NCI-H1417 (cell line): ENCODE measurements around the gene PCDHGA1.
"Not testable (repeated sequence)": the region's sequence is repeated elsewhere in the genome, so short reads cannot be mapped to it uniquely, and the experiment has no call there.

Experiments used
- DNase-seq, 3 experiments: peaks; one replicate each; lab custom pipeline; 2025; lab: John Stamatoyannopoulos, UW

Gene PCDHGA1

GRCh38 chr5:141346017-141346416 is 15.7 kb downstream of the PCDHGA1 start:
- not testable (repeated sequence) for DNase-seq

DNA sequence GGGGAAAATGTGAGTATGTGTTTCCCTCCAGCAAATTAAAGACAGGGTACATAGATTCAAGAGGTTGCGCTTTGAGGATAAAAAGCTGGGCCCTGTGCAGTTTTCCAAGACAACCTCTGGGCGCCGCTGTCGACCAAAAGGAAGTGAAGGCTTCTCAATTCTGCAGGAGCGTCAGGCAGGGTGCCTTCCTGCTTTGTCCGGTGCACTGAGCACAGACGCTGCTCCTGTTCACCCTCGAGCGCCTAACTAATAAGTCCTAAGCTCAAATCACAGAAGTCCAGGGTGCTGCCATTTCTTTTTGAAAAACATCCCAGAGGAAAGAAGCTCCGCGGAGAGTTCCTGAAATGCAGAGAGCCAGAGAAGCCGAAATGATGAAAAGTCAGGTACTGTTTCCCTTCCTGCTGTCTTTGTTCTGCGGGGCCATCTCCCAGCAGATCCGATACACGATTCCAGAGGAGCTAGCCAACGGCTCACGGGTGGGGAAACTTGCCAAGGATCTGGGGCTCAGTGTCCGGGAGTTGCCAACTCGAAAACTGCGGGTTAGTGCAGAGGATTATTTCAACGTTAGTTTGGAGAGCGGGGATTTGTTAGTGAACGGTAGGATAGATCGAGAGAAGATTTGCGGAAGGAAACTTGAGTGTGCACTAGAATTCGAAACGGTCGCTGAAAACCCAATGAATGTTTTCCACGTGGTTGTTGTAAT is 19.8 kb downstream of the PCDHGA1 start, which contains the start of gene PCDHGB1:
Gene PCDHGB1 (plus strand): TSS at position 183 of the 703 bp plus-strand sequence. CDS start 162 bp downstream, at position 345.
- peak; percentile 2 to 74 (median 39) for DNase-seq

DNA sequence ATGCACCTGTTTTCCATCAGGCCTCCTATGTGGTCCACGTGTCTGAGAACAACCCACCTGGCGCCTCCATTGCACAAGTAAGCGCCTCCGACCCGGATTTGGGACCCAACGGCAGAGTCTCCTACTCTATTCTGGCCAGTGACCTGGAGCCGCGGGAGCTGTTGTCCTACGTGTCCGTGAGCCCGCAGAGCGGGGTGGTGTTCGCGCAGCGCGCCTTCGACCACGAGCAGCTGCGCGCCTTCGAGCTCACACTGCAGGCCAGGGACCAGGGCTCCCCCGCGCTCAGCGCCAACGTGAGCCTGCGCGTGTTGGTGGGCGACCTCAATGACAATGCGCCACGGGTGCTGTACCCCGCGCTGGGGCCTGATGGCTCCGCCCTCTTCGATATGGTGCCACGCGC is 21.3 kb downstream of the PCDHGA1 start:
- DNase-seq: no peak

DNA sequence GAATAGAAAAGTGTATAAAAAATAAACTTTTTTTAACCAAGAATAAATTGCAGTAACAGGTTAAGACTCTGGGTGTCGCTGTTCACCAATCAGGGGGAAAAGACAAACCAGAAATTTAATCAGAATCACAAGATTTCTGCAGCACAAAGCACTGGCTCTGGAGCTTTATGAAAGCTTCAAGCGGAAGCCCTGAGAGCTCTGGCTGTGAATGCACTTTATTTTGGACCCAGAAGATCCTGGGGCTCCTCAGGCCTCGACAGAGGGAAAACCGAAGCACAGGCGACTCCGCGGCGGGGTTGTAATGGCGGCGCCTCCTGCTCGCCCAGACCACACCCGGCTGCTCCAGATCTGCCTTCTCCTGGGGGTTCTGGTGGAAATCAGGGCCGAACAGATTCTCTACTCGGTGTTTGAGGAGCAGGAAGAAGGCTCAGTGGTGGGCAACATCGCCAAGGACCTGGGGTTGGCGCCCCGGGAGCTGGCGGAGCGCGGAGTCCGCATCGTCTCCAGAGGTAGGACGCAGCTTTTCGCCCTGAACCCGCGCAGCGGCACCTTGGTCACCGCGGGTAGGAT is 24.7 kb downstream of the PCDHGA1 start, which contains the start of gene PCDHGA4:
Gene PCDHGA4 (plus strand): TSS at position 122 of the 570 bp plus-strand sequence. CDS start 87 bp downstream, at position 209.
- DNase-seq: no peak

DNA sequence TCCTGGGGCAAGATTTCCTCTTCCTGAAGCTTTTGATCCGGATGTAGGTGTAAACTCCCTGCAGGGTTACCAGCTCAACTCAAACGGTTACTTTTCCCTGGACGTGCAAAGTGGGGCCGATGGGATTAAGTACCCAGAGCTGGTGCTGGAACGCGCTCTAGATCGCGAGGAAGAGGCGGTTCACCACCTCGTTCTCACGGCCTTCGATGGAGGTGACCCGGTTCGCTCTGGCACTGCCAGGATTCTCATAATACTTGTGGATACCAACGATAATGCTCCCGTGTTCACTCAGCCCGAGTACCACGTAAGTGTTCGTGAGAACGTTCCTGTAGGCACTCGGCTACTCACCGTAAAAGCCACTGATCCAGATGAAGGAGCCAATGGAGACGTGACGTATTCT is 25.3 kb downstream of the PCDHGA1 start:
- no peak for DNase-seq

- no peak for DNase-seq
These were observed 25.8 kb downstream of the PCDHGA1 start for GRCh38 chr5:141356133-141356532.

GRCh38 chr5:141356950-141357349 is 26.6 kb downstream of the PCDHGA1 start:
- DNase-seq: no peak

DNA sequence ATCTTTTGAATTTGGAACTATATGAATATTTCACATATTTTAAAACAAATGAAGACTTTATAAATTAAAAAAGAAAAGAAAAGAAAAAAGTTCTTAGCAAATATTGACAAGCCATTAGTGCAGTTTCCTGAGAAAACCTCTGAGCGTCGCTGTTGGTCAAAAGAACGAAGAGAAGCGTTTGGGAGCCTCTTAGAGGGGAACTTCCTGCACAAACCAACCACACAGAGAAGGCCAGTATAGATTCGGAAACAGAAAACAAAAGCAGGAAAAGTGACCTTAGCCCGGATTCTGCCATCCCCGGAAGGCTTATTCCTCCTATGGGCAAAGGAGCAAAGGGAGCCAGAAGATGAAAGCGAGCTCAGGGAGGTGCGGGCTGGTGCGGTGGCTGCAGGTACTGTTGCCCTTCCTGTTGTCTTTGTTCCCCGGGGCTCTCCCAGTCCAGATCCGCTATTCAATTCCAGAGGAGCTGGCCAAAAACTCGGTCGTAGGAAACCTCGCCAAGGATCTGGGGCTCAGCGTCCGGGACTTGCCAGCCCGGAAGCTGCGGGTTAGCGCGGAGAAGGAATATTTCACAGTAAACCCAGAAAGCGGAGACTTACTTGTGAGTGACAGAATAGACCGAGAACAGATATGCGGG is 29.6 kb downstream of the PCDHGA1 start, which contains the start of gene PCDHGB2:
Gene PCDHGB2 (plus strand): TSS at position 205 of the 637 bp plus-strand sequence. CDS start 142 bp downstream, at position 347.
- peak in 1 of 3 experiments; percentile 1 for DNase-seq

GRCh38 chr5:141360685-141361084 is 30.4 kb downstream of the PCDHGA1 start:
- no peak for DNase-seq

DNA sequence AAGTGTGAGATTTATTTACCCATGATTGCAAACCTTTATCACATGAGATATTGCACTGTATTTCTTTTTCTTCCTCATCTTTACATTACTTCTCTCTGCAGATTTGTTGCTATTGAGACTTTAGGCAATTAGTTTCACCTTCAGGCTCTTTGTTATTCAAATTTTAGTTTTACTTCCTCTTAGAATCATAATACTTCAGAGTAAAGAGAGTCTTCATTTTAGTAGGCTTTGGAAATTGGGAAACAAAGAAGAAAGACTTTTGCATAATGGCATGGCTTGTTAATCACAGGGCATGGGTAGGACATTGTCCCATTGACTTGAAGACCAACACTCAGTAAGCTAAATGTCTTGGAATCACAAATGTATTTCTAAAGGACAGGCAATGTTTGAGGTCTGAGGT is 32.4 kb downstream of the PCDHGA1 start:
- no peak for DNase-seq

DNA sequence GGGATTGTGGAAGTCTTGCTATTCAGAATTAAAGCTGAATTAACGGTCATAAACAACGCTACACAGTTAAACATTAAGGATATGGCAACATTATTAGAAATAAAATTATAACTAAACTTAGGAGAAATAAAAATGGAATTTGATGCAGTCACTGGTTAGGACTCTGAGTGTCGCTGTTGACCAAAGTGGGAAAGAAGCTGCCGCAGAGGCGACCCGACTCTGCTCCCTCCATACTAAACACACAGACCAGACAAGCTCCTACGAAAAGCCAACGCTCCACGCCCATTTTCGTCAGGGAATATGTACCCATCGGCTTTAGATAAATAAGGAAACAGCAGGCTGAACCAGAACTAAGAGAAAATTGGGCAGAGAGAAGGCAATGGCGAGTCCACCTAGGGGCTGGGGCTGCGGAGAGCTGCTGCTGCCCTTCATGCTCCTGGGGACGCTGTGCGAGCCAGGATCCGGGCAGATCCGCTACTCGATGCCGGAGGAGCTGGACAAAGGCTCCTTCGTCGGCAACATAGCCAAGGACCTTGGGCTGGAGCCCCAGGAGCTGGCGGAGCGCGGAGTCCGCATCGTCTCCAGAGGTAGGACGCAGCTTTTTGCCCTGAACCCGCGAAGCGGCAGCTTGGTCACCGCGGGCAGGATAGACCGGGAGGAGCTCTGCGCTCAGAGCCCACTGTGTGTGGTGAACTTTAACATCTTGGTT is 33.8 kb downstream of the PCDHGA1 start, which contains the start of gene PCDHGA5:
Gene PCDHGA5 (plus strand): TSS at position 211 of the 709 bp plus-strand sequence. CDS start 169 bp downstream, at position 380.
- DNase-seq: no peak

DNA sequence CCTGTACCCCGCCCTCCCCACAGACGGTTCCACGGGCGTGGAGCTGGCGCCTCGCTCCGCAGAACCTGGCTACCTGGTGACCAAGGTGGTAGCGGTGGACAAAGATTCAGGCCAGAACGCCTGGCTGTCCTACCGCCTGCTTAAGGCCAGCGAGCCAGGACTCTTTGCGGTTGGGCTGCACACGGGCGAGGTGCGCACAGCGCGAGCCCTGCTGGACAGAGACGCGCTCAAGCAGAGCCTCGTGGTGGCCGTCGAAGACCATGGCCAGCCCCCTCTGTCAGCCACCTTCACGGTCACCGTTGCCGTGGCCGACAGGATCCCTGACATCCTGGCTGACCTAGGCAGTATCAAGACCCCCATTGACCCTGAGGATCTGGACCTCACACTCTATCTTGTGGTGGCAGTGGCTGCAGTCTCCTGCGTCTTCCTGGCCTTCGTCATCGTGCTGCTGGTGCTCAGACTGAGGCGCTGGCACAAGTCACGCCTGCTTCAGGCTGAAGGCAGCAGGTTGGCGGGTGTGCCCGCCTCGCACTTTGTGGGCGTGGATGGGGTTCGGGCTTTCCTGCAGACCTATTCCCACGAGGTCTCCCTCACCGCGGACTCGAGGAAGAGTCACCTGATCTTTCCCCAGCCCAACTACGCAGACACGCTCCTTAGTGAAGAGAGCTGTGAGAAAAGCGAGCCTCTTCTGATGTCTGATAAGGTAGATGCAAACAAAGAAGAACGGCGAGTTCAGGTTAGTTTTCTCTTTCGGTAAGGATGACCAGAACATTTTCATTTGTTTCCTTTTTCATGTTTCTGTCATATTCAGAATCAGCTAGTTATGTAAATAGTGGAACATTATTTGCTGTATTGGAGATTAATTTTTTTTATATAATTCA is 35.9 kb downstream of the PCDHGA1 start:
- DNase-seq: no peak

DNA sequence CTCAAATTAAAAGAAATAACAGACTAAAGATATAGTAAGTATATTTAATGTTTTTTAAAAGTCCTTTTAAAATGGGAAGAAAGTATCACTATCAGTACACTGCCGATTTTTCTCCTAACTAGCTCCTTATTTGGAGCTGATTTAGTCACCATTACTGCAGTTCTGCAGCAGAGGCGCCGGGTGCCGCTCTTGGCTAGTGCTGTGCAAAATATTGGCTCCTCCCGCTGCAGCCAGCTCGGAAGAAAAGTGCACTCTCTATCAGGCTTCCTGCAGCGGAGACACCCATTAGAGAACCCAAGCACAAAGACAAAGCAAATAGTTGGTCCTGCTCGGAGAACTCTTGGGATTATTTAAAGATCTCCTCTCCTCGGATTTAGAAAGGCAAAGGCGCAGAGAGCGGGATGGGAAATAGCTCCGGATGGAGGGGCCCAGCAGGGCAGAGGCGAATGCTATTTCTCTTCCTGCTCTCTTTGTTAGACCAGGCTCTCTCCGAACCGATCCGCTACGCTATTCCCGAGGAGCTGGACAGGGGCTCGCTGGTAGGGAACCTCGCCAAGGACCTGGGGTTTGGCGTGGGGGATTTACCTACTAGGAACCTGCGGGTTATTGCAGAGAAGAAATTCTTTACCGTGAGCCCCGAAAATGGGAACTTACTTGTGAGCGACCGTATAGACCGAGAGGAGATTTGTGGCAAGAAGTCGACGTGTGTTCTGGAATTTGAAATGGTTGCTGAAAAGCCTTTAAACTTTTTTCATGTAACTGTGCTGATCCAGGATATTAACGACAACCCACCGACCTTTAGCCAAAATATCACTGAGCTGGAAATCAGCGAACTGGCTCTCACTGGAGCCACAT is 39.9 kb downstream of the PCDHGA1 start, which contains the start of gene PCDHGB3:
Gene PCDHGB3 (plus strand): TSS at position 249 of the 855 bp plus-strand sequence. CDS start 153 bp downstream, at position 402.
- DNase-seq: no peak

GRCh38 chr5:141371572-141372475 is 41.5 kb downstream of the PCDHGA1 start:
- DNase-seq: no peak

DNA sequence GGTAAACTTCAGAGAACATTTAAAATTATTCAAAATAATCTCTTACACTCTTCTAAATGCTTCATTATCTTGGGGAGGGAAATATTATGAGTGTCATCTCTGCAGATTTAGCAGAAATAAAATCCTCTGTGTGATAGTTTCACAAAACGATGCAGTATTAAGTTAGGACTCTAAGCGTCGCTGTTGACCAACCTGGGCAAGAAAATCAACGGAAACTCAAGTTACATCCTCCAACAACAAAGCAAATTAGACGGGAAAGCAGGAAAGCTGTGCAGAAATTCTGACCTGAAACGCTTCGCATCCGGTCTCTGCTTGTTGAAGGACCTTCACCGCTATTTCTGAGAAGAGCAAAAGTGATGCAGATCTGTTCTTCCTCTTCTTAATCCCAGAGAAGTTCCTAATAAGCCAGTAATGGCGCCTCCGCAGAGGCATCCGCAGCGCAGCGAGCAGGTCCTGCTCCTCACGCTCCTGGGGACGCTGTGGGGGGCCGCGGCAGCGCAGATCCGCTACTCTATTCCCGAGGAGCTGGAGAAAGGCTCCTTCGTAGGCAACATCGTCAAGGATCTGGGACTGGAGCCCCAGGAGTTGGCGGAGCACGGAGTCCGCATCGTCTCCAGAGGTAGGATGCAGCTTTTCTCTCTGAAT is 43.5 kb downstream of the PCDHGA1 start, which contains the start of gene PCDHGA6:
Gene PCDHGA6 (plus strand): TSS at position 219 of the 645 bp plus-strand sequence. CDS start 193 bp downstream, at position 412.
- DNase-seq: peak in 1 of 3 experiments; percentile 0

GRCh38 chr5:141374627-141375026 is 44.3 kb downstream of the PCDHGA1 start:
- no peak for DNase-seq

DNA sequence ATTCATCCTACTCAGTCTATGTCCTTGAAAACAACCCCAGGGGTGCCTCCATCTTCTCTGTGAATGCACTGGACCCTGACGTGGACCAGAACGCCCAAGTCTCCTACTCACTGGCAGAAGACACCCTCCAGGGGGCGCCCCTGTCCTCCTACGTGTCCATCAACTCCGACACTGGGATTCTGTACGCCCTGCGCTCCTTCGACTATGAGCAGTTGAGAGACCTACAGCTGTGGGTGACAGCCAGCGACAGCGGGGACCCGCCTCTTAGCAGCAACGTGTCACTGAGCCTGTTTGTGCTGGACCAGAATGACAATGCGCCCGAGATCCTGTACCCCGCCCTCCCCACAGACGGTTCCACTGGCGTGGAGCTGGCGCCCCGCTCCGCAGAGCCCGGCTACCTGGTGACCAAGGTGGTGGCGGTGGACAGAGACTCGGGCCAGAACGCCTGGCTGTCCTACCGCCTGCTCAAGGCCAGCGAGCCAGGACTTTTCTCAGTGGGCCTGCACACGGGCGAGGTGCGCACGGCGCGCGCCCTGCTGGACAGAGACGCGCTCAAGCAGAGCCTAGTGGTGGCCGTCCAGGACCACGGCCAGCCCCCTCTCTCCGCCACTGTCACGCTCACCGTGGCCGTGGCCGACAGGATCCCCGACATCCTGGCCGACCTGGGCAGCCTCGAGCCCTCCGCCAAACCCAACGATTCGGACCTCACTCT is 45.3 kb downstream of the PCDHGA1 start:
- DNase-seq: not testable (repeated sequence)
